GM18526 (cell line): Measurements from ENCODE around the gene SMC3.

Source experiments
- POLR2A ChIP-seq: IDR thresholded peaks from 3 replicates; pipeline ENCODE4 v1.6.1; 2011; ENCODE audit not compliant: insufficient read length; ENCODE audit errors: extremely low read depth

The SMC3 gene

GRCh38 chr10:110631934-110632333 lies 64.4 kb downstream of the SMC3 start:
- TF ChIP-seq POLR2A: no peak

DNA sequence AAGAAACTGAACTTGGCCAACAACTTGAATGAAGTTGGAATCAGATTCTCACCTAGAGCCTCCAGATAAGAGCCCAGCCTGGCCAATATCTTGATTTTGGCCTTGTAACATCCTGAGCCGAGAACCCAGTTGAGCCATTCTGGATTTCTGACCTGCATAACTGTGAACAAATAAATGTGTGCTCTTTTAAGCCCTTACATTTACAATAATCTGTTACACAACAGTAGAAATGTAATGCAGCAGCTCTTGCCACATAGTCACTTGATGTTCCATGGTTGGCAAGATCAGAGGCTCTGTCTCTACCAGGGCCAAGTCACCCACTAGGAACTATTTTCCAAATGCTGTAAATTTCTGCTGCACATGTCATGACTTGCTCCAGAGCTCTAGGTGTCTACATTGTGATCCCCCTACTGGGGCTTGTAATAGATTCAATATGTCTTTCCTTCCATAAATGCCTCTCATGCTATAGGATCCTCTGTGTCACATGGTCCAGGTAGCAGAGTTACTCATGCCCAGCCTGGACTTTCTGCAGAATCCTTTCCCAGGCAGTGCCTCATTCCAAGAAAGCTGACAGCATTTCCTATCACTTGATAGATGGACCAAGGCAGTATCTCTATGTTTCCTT lies 65.2 kb downstream of the SMC3 start:
- TF ChIP-seq POLR2A: no peak

GRCh38 chr10:110634527-110635209 lies 67.2 kb downstream of the SMC3 start:
- no peak for TF ChIP-seq POLR2A

DNA sequence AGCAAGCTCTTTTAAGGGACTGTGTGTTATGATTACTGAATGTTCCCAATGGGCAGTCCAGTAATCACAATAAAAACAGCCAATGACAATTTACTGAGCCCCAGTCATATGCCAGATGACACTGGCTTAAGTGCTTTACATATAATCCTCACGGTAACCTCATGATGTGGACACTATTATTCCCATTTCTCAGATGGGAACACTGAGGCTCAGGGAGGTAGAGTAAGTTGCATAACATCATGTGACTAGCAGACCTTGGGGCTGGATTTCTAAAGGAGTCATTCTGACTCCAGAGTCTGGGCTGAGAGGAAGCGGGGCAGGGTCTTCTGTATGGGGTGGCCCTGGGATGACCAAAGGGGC lies 69.1 kb downstream of the SMC3 start:
- TF ChIP-seq POLR2A: no peak

GRCh38 chr10:110636932-110637557 lies 69.5 kb downstream of the SMC3 start:
- no peak for TF ChIP-seq POLR2A

DNA sequence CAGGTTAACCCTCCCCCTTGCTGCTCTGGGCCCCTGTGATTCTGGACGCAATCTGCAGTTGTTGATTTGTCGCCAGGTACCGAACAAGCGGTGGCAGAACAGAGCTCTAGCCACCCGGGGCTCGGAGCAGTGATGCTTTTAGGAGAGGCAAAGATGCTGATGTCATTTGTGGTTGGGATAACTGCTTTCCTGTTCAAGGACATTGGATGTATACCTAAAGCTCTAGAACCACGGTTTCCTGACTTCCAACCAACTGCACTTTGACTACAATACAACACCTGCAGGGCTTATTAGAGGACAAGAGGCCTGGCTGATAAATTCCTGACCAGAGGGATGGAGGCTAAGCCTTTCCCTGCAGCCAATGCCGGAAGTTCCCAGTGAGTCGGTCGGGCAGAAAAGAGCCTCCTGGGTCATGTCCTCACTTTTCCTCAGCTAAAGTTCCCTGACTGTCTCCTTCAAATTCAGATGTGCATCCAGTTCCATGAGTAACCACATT lies 70.1 kb downstream of the SMC3 start:
- no peak for TF ChIP-seq POLR2A

DNA sequence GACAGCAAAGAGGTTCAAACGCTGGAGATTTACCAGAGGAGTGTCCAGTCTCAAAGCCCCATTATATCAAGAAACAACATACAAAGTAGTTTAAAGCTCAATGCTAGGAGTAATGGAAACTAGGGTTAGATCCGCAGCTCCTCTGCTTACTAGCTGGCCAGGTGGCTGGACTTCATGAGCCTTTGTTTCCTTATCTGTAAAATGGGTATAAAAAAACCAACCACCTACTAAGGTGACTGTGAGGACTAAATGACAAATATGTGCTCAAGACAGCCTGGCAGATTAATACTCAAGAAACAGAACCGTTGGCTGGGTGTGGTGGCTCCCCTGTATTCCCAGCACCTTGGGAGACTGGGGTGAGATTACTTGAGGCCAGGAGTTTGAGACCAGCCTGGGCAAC lies 70.8 kb downstream of the SMC3 start:
- TF ChIP-seq POLR2A: no peak

- no peak for TF ChIP-seq POLR2A
These were observed 73.8 kb downstream of the SMC3 start for GRCh38 chr10:110641256-110641655.

GRCh38 chr10:110642204-110643034 lies 74.9 kb downstream of the SMC3 start:
- no peak for TF ChIP-seq POLR2A

DNA sequence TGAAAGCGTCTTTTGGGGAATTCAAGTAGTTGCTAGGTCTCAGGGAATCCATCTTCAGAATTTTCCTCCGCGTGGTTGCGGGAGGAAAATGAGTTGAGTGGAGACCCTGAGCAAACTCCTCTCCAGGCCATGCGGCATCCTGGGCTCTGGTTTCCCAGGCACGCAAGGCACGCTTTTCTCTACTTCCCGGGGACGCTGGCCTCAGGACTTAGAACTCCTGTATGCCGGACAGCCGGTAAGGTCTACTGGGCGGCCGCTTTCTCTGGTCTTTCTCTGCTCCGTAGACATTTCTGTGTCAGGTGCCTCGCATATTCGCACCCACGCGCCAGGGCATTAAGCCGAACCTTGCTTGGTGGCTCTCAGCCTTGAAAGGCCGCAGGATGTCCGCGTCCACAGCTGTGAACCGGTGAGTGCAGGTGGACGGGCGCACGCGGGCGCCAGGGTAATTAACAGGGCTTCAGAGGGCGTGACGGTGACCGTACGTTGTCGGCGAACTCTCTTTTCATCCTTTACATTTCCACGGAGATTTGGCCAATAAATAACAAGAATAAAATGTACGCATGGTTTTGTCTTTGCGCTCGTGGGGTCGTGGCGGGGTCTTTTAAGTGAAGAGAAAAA lies 75.6 kb downstream of the SMC3 start:
- no peak for TF ChIP-seq POLR2A

- no peak for TF ChIP-seq POLR2A
These were observed 76.4 kb downstream of the SMC3 start, which contains the start of gene RBM20 for GRCh38 chr10:110643653-110644597. RBM20 (plus strand) TSS chr10:110644336; CDS start chr10:110644455, 119 bp downstream.

DNA sequence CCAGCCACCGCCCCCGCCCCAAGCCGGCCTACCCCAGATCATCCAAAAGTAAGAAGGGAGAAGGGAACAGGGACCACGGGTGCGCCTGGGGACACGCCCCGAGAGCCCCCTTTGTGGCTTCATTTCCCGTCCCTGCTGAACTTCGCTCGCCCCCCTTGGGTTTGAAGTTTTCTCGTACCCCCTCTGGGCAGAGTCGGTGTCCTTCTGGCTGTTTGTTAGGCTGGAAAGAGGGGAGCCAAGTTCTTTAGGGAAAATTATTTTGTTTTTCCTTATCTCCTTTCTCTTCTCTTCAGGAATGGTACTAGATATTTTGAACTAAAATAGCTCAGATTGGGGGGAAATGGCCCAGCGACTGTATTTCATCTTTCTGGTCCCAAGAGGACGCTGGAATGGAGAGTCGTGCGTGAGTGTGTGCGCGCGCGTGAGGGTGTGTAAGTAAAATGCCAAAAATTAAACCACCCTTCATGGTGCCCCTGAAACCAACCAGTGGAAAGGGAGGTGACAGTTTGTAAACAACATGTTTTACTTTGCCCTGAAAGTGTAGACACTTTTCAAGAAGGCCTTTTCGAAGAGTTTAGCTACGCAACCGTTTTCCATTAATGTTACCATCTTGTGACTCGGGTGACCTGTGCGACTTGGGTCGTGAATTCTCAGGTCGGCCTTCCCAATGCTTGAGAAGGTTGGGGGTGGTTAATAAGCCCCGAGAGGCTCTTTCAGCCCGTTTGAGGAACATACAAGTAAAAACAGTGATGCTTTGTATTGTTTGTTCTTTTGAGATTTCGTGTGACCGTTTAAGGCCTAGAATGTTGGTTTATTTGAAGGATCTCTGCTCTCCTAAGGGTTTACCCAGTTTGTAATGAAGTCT lies 77.3 kb downstream of the SMC3 start:
- TF ChIP-seq POLR2A: no peak
